Measurements from ENCODE around the gene ATAT1. TPM values are rescaled to one million over a fixed set of nuclear protein-coding genes. Genes with fewer than 3 reads are reported as not detected.
A peak's percentile ranks its signal among the peaks of the same experiment; 100 is the strongest.

ATAT1 gene
- total and polyA plus RNA-seq, 2 of the 13 experiments (the other 11 are each of a cell fraction or from before 2014, with no cell fraction given) = 9.2 to 23.6 TPM

GRCh38 chr6:30613251-30614043 lies 13.2 kb upstream of the ATAT1 start:
- CTCF ChIA-PET (ENCODE audit: low intra/inter-chr PET ratio, low total read pairs) = no interaction called here
- no TSS peak for BruUV-seq (replicated peaks)
- H4K20me1 ChIP-seq (ENCODE audit: insufficient read depth, low read length) = peaks cover 12% of the 10 kb centered on the region
- no peak for ATAC-seq
- H2AFZ ChIP-seq (ENCODE audit: low read length) = no peak overlapping the region
- DNase-seq (ENCODE audit: low spot score) = no peak
- peak overlapping the region; percentile 98 for H3K27ac ChIP-seq (ENCODE audit: extremely low read length, insufficient read depth, low read length)
- no peak overlapping the region for H3K9ac ChIP-seq (ENCODE audit: insufficient read depth, low read depth, low read length)
- H3K4me2 ChIP-seq (ENCODE audit: low read depth, low read length) = peak overlapping the region; percentile 88; the same call in 1 of the 2 replicates
- in situ Hi-C loops (cut with HindIII; ENCODE audit: extremely low pct_ligation_motif_present, low pct_unique_long_range_greater_than_20kb) (no loop called here), intact Hi-C loops (cut with micrococcal nuclease; ENCODE audit: unreplicated experiment) (no loop called here)
- FAIRE-seq = no peak
- H3K36me3 ChIP-seq (replicated peaks in 1 of 2; ENCODE audit: control insufficient read depth in 1 of 2, insufficient read depth in 2 of 2, low read length in 2 of 2) = peaks cover 9 to 18% of the 10 kb centered on the region in 2 experiments
- no peaks in the 10 kb centered on the region for H3K9me3 ChIP-seq (ENCODE audit: low read length)
- POLR2A ChIA-PET = interaction anchor here (0.5 to 4.8 kb wide), 21 partner anchors 12 to 113 kb away, joined by 3 to 172 read pairs (median 6); partner anchors contain the start of genes ABCF1, ATAT1, C6orf136 and DHX16
- peaks cover 31% of the 10 kb centered on the region for H3K79me2 ChIP-seq (ENCODE audit: insufficient read depth, low read length)
- H3K4me3 ChIP-seq (replicated peaks in 1 of 3; ENCODE audit: insufficient read depth in 1 of 3, low read depth in 2 of 3, low read length in 3 of 3) = no peak overlapping the region
- H3K4me1 ChIP-seq (ENCODE audit: insufficient read depth, low read length) = peaks cover 22% of the 10 kb centered on the region
- H3K27me3 ChIP-seq (ENCODE audit: control insufficient read depth in 1 of 2, insufficient read depth in 2 of 2, low read length in 2 of 2) = no peaks in the 10 kb centered on the region; a peak in 1 of 5 replicates
- no peak for TF ChIP-seq ZNF407 (CRISPR knock-in tag; IDR thresholded peaks at IDR 0.05; ENCODE audit: not compliant biosample characterization)
- TF ChIP-seq NCOA2 (CRISPR knock-in tag; IDR thresholded peaks at IDR 0.05) = no peak
- TF ChIP-seq ZBTB46 (CRISPR knock-in tag; IDR thresholded peaks at IDR 0.05; ENCODE audit: borderline replicate concordance) = no peak
- no peak for TF ChIP-seq ZNF432 (CRISPR knock-in tag; IDR thresholded peaks at IDR 0.05; ENCODE audit: borderline replicate concordance)
- no peak for TF ChIP-seq FOXP1 (IDR thresholded peaks at IDR 0.05)
- no peak for TF ChIP-seq FOXP1 (CRISPR knock-in tag; IDR thresholded peaks at IDR 0.05)
- TF ChIP-seq MXD3 (CRISPR knock-in tag; IDR thresholded peaks at IDR 0.05) = no peak
- no peak for TF ChIP-seq STAT5B (CRISPR knock-in tag; IDR thresholded peaks at IDR 0.05)
- no peak for TF ChIP-seq NCOA1 (CRISPR knock-in tag; IDR thresholded peaks at IDR 0.05)
- TF ChIP-seq ZNF775 (CRISPR knock-in tag; IDR thresholded peaks at IDR 0.05; ENCODE audit: borderline replicate concordance) = no peak
- no peak for TF ChIP-seq NFIC (IDR thresholded peaks at IDR 0.05; ENCODE audit: low read length)
- 0 out of 2 replicates have a peak, but pooled peaks have one; percentile 0 for TF ChIP-seq ISL2 (CRISPR knock-in tag; IDR thresholded peaks at IDR 0.05)
